Fibroblast of lung (primary cell): Measurements from ENCODE around the gene HEMK1. TPM values are rescaled to one million over a fixed set of nuclear protein-coding genes. Genes with fewer than 3 reads are reported as not detected.

Experiments
- DNase-seq, 2 donors: peaks; one replicate each; pipeline versions ENCODE4 v3.0.0 to v3.0.0-alpha.2; 2010; ENCODE audit warnings: low read depth in 2 of 2
- H2AFZ ChIP-seq: 2 replicates; pipeline ENCODE4 v1.5.1; 2012; ENCODE audit warnings: low read length, control low read depth, inconsistent platforms
- H3K27ac ChIP-seq: 2 replicates; pipeline ENCODE4 v1.5.1; 2011; ENCODE audit warnings: low read length, control low read depth; ENCODE audit not compliant: insufficient read depth
- H3K27me3 ChIP-seq: 2 replicates; pipeline ENCODE4 v1.5.1; 2011; ENCODE audit warnings: mild to moderate bottlenecking, low read length; ENCODE audit not compliant: control insufficient read depth, insufficient read depth
- H3K36me3 ChIP-seq: 2 replicates; pipeline ENCODE4 v1.5.1; 2011; ENCODE audit warnings: low read length; ENCODE audit not compliant: control insufficient read depth, insufficient read depth
- H3K4me1 ChIP-seq: 2 replicates; pipeline ENCODE4 v1.5.1; 2011; ENCODE audit warnings: low read length; ENCODE audit not compliant: control insufficient read depth, insufficient read depth; ENCODE audit errors: extremely low read depth
- H3K4me2 ChIP-seq: 2 replicates; pipeline ENCODE4 v1.5.1; 2011; ENCODE audit warnings: low read length, control low read depth; ENCODE audit not compliant: insufficient read depth; ENCODE audit errors: extremely low read depth
- H3K4me3 ChIP-seq, 4 experiments: fragments of 200-600 bp in 1 of 4; sonication (generic) in 1 of 4; replicated peaks in 1 of 4; 2 replicates each; pipeline ENCODE4 v1.5.1; 2011 to 2016; ENCODE audit warnings: low read length in 4 of 4, low read depth in 3 of 4, mild to moderate bottlenecking in 3 of 4, control low read depth in 2 of 4, inconsistent platforms in 1 of 4, mixed read lengths in 1 of 4; ENCODE audit not compliant: insufficient read depth in 1 of 4; ENCODE audit errors: control extremely low read depth in 1 of 4
- H3K79me2 ChIP-seq: 2 replicates; pipeline ENCODE4 v1.5.1; 2012; ENCODE audit warnings: mild to moderate bottlenecking, low read length, inconsistent platforms; ENCODE audit not compliant: control insufficient read depth, insufficient read depth
- H3K9ac ChIP-seq: 2 replicates; pipeline ENCODE4 v1.5.1; 2011; ENCODE audit warnings: mild to moderate bottlenecking, low read length, control low read depth; ENCODE audit not compliant: insufficient read depth
- H3K9me3 ChIP-seq: 2 replicates; pipeline ENCODE4 v1.5.1; 2012; ENCODE audit warnings: low read depth, low read length; ENCODE audit not compliant: control insufficient read depth, insufficient read depth
- H4K20me1 ChIP-seq: 2 replicates; pipeline ENCODE4 v1.5.1; 2011; ENCODE audit warnings: low read length; ENCODE audit not compliant: control insufficient read depth, insufficient read depth; ENCODE audit errors: extremely low read depth
- EZH2 ChIP-seq: IDR thresholded peaks from 2 replicates; pipeline ENCODE4 v1.5.1; 2012; ENCODE audit warnings: low read length, control low read depth, mild to moderate bottlenecking; ENCODE audit errors: missing control alignments
- polyA plus RNA-seq, 2 donors: library from polyadenylated mRNA; depleted of rRNA in 1 of 2; stranded (reverse) in 1 of 2; unstranded in 1 of 2; fragments of >200 nt; gene quantifications; 2 replicates each; pipeline ENCODE4 v1.2.1, GENCODE V29; 2011 to 2012; ENCODE audit warnings: missing spikeins in 1 of 2
- total RNA-seq: library from RNA; depleted of rRNA; stranded (reverse); fragments of >200 nt; gene quantifications from 2 replicates; pipeline ENCODE4 v1.2.1, GENCODE V29; 2014
- TF ChIP-seq, protein P1 (sequence below), 2 donors: IDR thresholded peaks in 1 of 2; conservative IDR thresholded peaks in 1 of 2; 1 replicate in 1 of 2; 2 replicates in 1 of 2; pipeline ENCODE4 v1.5.1; 2011 to 2012; ENCODE audit warnings: low read length in 2 of 2, control low read depth in 1 of 2, inconsistent platforms in 1 of 2, low read depth in 1 of 2, mild to moderate bottlenecking in 1 of 2

The HEMK1 gene
- total and polyA plus RNA-seq, 2 donors (not counting 1 experiment from before 2014, with no cell fraction given), result 8.4 to 12.7 TPM

DNA sequence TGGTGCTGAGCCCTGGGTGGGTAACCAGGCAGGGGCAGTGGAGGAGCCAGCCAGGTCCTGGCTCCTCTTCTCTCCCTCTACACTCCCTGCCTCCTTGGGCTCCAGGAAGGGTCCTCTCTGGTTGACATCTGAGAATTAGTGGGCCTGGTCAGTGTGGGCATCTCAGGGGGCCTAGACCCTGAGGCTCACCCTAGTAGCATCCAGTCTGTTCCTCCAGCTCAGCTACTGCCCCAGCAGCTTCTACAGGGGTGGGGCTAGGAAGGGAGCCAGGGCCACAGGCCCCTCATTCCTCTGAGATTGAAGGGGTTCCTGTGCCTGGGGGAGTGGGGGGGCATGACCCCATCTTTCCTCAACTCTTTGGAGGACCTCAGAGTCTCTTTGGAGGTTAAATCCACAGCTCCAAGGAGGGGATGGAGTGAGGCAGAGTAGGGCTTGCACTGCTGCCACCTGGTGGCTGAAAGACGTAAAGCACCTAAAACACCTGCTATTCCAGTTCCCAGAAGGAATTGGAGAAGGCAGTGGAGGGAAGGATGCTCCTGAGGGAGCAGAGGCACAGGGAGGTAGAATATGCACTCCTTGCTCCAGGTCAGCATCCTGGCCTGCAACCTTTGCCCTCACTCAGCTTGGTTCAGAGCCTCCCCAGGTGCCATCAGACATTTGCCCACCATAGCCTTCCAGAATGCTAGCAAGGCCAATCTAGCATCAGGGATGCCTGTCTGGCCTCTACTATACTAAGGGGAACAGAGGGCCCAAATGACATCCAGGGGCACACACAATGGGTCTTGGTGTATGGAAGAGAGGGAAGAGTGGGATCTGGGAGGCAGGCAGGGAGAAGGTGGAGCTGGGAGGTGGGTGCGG, 26.9 kb upstream of the HEMK1 start:
- peak; percentile 20 to 58 for DNase-seq
- Histone ChIP-seq H3K36me3 (no peaks in the 10 kb centered on the region), H3K79me2 (no peaks in the 10 kb centered on the region), H3K9me3 (no peaks in the 10 kb centered on the region), H3K4me2 (no peak overlapping the region), H2AFZ (no peak overlapping the region), H3K27me3 (peaks cover 3% of the 10 kb centered on the region), H3K27ac (no peak overlapping the region), H4K20me1 (no peaks in the 10 kb centered on the region), H3K4me1 (no peaks in the 10 kb centered on the region), H3K9ac (no peak overlapping the region), H3K4me3 (no peak overlapping the region)
- TF ChIP-seq EZH2, result no peak
- TF ChIP-seq, protein P1, sequence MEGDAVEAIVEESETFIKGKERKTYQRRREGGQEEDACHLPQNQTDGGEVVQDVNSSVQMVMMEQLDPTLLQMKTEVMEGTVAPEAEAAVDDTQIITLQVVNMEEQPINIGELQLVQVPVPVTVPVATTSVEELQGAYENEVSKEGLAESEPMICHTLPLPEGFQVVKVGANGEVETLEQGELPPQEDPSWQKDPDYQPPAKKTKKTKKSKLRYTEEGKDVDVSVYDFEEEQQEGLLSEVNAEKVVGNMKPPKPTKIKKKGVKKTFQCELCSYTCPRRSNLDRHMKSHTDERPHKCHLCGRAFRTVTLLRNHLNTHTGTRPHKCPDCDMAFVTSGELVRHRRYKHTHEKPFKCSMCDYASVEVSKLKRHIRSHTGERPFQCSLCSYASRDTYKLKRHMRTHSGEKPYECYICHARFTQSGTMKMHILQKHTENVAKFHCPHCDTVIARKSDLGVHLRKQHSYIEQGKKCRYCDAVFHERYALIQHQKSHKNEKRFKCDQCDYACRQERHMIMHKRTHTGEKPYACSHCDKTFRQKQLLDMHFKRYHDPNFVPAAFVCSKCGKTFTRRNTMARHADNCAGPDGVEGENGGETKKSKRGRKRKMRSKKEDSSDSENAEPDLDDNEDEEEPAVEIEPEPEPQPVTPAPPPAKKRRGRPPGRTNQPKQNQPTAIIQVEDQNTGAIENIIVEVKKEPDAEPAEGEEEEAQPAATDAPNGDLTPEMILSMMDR (conservative IDR thresholded peaks at IDR 0.05 in 1 of 2, IDR thresholded peaks at IDR 0.05 in 1 of 2; ENCODE audit: low read depth in 1 of 2, low read length in 2 of 2), result peak; percentile 82 to 95

DNA sequence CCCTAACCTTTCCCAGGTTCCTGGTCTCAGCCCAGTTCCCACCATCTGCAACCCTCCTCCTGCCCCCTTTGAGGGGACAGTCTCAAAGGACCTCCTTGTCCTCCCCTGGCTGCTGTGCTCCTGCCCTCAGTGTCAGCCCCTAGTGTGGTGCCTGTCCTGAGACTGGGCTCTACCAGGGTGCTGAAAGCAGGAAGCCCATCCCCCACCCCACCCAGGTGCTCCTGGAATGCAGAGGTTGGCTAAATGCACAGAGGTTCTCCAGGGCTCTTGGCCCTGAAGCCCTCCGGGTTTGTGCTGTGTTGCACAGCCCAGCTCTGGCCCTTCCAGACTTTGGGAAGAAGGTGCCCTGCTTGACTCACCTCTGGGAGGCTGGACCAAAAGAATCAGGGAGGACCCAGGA, 23.5 kb upstream of the HEMK1 start:
- Histone ChIP-seq H3K27me3 (no peaks in the 10 kb centered on the region), H3K4me2 (no peak overlapping the region), H3K36me3 (no peaks in the 10 kb centered on the region), H3K79me2 (no peaks in the 10 kb centered on the region), H3K4me3 (no peak overlapping the region), H3K9me3 (no peaks in the 10 kb centered on the region), H3K4me1 (no peaks in the 10 kb centered on the region), H4K20me1 (no peaks in the 10 kb centered on the region), H3K9ac (no peak overlapping the region), H2AFZ (no peak overlapping the region), H3K27ac (no peak overlapping the region)
- TF ChIP-seq, protein P1 (conservative IDR thresholded peaks at IDR 0.05 in 1 of 2, IDR thresholded peaks at IDR 0.05 in 1 of 2; ENCODE audit: low read depth in 1 of 2, low read length in 2 of 2), result no peak
- TF ChIP-seq EZH2, result no peak
- no peak for DNase-seq

DNA sequence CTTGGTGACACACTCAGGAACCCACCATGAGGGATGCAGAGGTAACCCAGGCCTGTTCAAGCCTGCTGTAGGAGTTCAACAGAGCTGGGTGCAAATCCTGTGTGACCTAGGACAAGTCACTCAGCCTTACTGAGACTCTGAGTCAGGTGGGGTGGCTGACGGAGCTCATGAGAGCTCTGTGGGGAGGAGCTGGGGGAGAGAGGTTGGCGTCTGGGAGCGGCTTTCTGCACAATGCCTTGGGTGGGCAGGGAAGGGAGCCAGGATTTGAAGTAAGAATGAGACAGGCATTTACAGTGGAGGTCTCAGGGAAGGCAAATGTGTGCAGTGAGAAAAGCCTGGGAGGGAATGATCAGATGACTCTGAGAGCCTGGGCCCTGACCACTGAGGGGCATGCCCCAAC, 20.1 kb upstream of the HEMK1 start:
- TF ChIP-seq, protein P1 (conservative IDR thresholded peaks at IDR 0.05 in 1 of 2, IDR thresholded peaks at IDR 0.05 in 1 of 2; ENCODE audit: low read depth in 1 of 2, low read length in 2 of 2), result no peak
- no peak for TF ChIP-seq EZH2
- Histone ChIP-seq H3K9ac (no peak overlapping the region), H2AFZ (no peak overlapping the region), H3K4me2 (no peak overlapping the region), H3K9me3 (no peaks in the 10 kb centered on the region), H3K36me3 (no peaks in the 10 kb centered on the region), H3K27me3 (no peaks in the 10 kb centered on the region), H3K4me3 (no peak overlapping the region), H3K4me1 (no peaks in the 10 kb centered on the region), H4K20me1 (no peaks in the 10 kb centered on the region), H3K79me2 (no peaks in the 10 kb centered on the region), H3K27ac (no peak overlapping the region)
- no peak for DNase-seq
